Measurements from ENCODE around the gene SNRPD3. TPM values are rescaled to one million over a fixed set of nuclear protein-coding genes. Genes with fewer than 3 reads are reported as not detected.
A peak's percentile ranks its signal among the peaks of the same experiment; 100 is the strongest.

Gene SNRPD3
- total RNA-seq, 1 donor from 2014 or later, result 96.5 TPM

DNA sequence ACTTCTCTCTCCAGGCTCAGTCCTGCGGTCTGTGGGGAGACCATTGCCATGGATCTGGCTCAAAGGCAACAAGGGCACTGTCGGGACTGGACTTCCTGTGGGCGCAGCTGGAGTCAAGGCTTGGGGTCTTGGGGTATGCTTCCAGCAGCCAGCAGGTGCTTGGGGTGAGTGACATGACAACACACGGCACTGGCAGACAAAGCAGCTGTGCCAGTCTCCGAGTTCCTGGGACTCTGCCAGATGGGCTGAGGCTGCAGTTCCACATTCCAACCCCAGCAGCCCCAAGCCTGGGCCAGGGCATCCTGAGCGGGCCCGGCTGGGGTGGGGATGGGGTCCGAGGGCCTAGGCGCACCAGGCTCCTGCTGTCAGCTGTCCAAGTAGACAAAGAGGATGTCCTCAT is 13.2 kb upstream of the SNRPD3 start:
- no peak for ATAC-seq (ENCODE audit: low read depth)
- CTCF ChIA-PET, result no interaction called here
- peaks cover 89% of the 10 kb centered on the region for H3K36me3 Mint-ChIP-seq (ENCODE audit: low read depth)
- intact Hi-C loops (cut with micrococcal nuclease), result no loop called here
- no peak overlapping the region for H3K4me3 Mint-ChIP-seq
- peaks cover 39% of the 10 kb centered on the region for H3K4me1 Mint-ChIP-seq
- no peaks in the 10 kb centered on the region for H3K9me3 Mint-ChIP-seq
- peak overlapping the region; percentile 69 for H3K27ac Mint-ChIP-seq
- POLR2A ChIA-PET, result interaction anchor here (2.6 kb wide), 1 partner anchor 11 kb away, joined by 22 read pairs; the partner anchor contains the start of gene GUCD1
- DNase-seq, result no peak
- H3K27me3 Mint-ChIP-seq, result no peaks in the 10 kb centered on the region
- TF ChIP-seq, protein P1, sequence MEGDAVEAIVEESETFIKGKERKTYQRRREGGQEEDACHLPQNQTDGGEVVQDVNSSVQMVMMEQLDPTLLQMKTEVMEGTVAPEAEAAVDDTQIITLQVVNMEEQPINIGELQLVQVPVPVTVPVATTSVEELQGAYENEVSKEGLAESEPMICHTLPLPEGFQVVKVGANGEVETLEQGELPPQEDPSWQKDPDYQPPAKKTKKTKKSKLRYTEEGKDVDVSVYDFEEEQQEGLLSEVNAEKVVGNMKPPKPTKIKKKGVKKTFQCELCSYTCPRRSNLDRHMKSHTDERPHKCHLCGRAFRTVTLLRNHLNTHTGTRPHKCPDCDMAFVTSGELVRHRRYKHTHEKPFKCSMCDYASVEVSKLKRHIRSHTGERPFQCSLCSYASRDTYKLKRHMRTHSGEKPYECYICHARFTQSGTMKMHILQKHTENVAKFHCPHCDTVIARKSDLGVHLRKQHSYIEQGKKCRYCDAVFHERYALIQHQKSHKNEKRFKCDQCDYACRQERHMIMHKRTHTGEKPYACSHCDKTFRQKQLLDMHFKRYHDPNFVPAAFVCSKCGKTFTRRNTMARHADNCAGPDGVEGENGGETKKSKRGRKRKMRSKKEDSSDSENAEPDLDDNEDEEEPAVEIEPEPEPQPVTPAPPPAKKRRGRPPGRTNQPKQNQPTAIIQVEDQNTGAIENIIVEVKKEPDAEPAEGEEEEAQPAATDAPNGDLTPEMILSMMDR (IDR thresholded peaks at IDR 0.05), result no peak

DNA sequence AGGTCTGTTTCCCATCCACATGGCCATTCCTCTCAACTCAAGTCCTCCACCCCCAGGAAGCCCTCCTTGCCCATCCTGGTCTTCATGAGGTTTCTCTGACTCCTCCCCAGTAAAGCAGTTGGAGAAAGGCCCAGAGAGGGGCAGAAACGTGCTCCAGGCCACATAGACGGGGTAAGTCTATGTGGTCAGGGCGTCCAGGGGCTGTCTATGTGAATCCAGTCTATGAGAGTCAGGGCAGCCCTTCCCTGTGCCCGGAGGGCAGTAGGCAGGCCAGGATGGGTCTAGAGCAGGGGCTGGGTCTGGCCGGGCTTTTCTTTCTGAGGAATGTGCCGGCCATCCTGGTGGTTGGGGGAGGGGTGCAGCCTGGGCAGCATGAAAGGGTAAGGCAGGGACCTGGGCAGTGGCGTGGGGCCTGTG is 12.6 kb upstream of the SNRPD3 start:
- intact Hi-C loops (cut with micrococcal nuclease), result no loop called here
- POLR2A ChIA-PET, result interaction anchor here (2.6 kb wide), 1 partner anchor 11 kb away, joined by 22 read pairs; the partner anchor contains the start of gene GUCD1
- Mint-ChIP-seq H3K4me3 (no peak overlapping the region), H3K36me3 (ENCODE audit: low read depth) (peaks cover 89% of the 10 kb centered on the region), H3K9me3 (no peaks in the 10 kb centered on the region), H3K27ac (peak overlapping the region; percentile 35), H3K4me1 (peaks cover 39% of the 10 kb centered on the region), H3K27me3 (no peaks in the 10 kb centered on the region)
- no peak for DNase-seq
- CTCF ChIA-PET, result no interaction called here
- ATAC-seq (ENCODE audit: low read depth), result no peak
- TF ChIP-seq, protein P1 (IDR thresholded peaks at IDR 0.05), result no peak

DNA sequence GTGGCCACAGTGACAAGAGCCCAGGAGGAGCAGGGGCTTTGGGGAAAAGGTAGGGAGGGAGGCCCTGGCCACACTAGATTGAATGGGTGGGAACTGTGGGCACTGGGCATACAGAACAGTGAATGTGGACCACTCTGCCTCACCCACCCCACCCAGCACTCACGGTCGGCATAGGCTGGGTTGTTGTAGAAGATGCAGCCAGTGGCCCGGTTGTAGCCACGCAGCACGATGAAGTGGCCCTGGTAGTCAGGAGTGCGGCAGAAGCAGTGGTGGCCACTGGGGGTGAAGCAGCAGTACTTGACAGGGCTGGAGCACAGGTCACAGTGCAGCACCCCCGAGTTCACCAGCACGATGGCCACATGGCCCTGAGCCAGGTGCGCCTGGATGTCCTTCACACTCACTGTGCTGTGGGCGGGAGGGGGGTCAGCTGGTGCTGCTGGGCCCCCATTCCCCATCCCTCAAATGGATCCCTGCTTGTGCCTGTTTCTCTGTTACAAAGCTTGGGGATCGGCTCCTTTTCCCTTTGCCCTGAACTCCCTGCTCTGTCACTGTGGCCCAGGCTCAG is 12.0 kb upstream of the SNRPD3 start:
- Mint-ChIP-seq H3K27ac (no peak overlapping the region), H3K4me1 (peaks cover 42% of the 10 kb centered on the region), H3K27me3 (no peaks in the 10 kb centered on the region), H3K4me3 (no peak overlapping the region), H3K9me3 (no peaks in the 10 kb centered on the region), H3K36me3 (ENCODE audit: low read depth) (peaks cover 93% of the 10 kb centered on the region)
- TF ChIP-seq, protein P1 (IDR thresholded peaks at IDR 0.05), result no peak
- DNase-seq, result no peak
- POLR2A ChIA-PET, result no interaction called here
- intact Hi-C loops (cut with micrococcal nuclease), result no loop called here
- CTCF ChIA-PET, result no interaction called here
- ATAC-seq (ENCODE audit: low read depth), result no peak

DNA sequence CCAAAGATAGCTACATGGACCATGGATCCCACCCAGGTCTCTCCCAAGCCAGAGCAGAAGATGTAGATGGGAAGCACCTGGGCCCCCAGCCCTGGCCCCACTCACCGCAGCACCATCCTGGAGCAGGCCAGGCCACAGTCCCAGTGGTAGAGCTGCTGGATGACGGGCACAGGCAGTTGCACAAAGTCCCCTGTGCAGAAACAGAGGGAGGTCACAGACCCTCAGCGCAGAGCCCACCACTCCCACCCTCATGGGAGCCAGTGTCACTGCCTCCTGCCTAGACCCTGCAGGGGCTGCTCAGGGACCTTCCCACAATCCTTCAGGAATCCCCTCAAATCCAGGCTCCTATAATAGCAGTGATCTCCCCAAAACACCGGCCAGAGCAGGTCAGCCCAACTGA is 7.0 kb upstream of the SNRPD3 start:
- Mint-ChIP-seq H3K27ac (no peak overlapping the region), H3K4me1 (peaks cover 56% of the 10 kb centered on the region), H3K27me3 (no peaks in the 10 kb centered on the region), H3K36me3 (ENCODE audit: low read depth) (peaks cover 72% of the 10 kb centered on the region), H3K9me3 (no peaks in the 10 kb centered on the region), H3K4me3 (no peak overlapping the region)
- DNase-seq (no peak), ATAC-seq (ENCODE audit: low read depth) (no peak)
- intact Hi-C loops (cut with micrococcal nuclease), result no loop called here
- POLR2A ChIA-PET, result no interaction called here
- CTCF ChIA-PET, result interaction anchor here (1.1 kb wide), 1 partner anchor 21 kb away, joined by 5 read pairs; no protein-coding TSS in a partner anchor
- TF ChIP-seq, protein P1 (IDR thresholded peaks at IDR 0.05), result no peak

DNA sequence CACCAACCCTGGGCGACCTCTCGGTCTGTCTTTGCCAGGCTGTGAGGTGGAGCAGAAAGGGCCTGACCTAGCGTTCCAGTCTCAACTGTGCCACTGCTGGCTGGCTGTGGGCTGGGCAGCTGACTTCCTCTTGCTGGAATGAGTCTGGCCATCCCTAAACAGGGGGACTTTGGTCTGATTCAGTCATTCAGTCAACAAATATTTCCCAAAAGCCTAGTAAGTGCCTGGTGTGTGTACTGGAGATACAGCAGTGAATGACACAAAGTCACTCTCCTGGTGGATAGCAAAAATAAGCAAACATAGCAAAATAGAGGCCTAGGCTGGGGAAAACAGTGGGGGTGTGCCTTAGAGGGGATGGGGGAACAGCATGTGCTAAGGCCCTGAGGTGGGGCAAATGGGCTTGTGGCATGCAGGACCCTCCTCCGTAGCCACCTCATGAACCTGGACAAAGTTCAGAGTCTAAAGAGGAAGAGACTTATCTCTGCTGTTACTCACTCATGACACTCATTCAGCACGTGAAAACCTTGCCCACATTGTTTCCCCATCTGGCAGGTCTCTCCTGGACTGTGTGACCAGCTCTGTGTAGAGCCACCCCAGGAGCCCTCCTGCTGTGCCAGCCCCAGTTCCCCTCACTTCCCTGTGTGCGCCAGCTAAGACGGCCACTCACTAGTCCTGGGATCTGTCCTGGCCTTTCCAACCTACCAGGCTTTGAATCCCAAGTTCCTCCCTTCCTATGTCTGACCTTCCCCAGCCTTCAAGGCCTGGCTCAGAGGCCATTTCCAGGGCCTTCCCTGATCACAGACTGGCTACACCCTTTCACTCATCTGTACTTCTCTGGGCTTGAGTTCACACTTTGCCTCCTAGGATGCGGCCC is 5.5 kb upstream of the SNRPD3 start:
- ChIA-PET POLR2A (no interaction called here), CTCF (interaction anchor here (0.8 kb wide), 1 partner anchor 129 kb away, joined by 3 read pairs; no protein-coding TSS in a partner anchor)
- no peak for ATAC-seq (ENCODE audit: low read depth)
- Mint-ChIP-seq H3K9me3 (no peaks in the 10 kb centered on the region), H3K27ac (peak overlapping the region; percentile 98), H3K36me3 (ENCODE audit: low read depth) (peaks cover 64% of the 10 kb centered on the region), H3K27me3 (no peaks in the 10 kb centered on the region), H3K4me1 (peaks cover 65% of the 10 kb centered on the region), H3K4me3 (peak overlapping the region; percentile 66)
- no peak for DNase-seq
- intact Hi-C loops (cut with micrococcal nuclease), result no loop called here
- TF ChIP-seq, protein P1 (IDR thresholded peaks at IDR 0.05), result no peak

Measured in activated B cell treated with CpG ODN at 0.5 μM for 24 hours (primary cell).